GM12874 (cell line): ENCODE measurements around the gene ETV7.

ENCODE experiments used
- TF ChIP-seq, protein P1 (sequence below): IDR thresholded peaks from 2 replicates; pipeline ENCODE4 v1.5.1; 2011; ENCODE audit warnings: low read depth, mild to moderate bottlenecking, control low read depth, low read length, moderate library complexity; ENCODE audit not compliant: insufficient read depth

The ETV7 gene

DNA sequence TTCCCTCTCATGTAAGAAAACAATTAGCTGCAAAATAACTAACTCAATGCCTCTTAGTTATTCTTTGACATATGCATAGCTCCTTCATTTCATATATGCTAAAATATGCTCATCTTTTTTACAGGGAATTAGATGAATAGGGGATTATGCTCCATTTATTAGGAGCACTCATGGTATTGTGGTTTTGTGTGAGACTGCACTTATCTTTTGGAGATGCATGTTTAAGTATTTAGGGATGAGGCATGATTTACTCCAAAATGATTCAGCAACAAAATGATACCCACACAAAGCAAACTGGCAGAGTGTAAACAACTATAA lies 59.6 kb downstream of the ETV7 start:
- TF ChIP-seq, protein P1, sequence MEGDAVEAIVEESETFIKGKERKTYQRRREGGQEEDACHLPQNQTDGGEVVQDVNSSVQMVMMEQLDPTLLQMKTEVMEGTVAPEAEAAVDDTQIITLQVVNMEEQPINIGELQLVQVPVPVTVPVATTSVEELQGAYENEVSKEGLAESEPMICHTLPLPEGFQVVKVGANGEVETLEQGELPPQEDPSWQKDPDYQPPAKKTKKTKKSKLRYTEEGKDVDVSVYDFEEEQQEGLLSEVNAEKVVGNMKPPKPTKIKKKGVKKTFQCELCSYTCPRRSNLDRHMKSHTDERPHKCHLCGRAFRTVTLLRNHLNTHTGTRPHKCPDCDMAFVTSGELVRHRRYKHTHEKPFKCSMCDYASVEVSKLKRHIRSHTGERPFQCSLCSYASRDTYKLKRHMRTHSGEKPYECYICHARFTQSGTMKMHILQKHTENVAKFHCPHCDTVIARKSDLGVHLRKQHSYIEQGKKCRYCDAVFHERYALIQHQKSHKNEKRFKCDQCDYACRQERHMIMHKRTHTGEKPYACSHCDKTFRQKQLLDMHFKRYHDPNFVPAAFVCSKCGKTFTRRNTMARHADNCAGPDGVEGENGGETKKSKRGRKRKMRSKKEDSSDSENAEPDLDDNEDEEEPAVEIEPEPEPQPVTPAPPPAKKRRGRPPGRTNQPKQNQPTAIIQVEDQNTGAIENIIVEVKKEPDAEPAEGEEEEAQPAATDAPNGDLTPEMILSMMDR: no peak

DNA sequence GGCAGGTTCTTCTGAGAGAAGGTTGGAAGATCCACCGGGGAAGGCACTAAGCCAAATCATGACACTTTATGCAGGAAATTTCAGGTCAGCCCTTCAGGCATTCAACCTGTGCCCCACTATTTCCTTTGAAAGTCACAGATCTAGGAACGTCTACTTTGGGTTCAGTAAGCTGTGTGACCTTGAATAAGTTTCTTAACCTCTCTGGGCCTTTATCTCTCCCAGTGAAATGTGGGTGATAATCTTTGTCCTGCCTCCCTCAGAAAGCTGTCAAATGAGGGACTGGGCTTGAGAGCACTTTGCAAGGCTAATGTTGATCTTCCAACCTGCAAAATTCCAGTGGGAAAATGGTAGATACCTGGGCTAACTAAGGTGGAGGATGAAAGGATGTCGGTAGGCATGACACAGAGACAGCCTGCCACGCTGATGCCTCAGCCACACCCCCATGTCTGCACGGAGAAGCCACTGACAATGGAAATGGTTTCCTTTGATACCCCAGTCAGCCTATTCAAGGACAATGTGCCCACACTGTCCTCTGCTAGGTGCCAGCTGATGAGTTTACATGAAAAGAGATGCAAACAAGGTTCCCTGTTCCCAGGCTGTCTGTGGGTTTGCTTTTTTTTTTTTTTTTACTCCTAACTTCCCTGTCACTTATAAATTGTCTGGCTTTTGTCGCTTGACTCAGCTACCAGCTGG lies 60.1 kb downstream of the ETV7 start:
- TF ChIP-seq, protein P1: no peak

DNA sequence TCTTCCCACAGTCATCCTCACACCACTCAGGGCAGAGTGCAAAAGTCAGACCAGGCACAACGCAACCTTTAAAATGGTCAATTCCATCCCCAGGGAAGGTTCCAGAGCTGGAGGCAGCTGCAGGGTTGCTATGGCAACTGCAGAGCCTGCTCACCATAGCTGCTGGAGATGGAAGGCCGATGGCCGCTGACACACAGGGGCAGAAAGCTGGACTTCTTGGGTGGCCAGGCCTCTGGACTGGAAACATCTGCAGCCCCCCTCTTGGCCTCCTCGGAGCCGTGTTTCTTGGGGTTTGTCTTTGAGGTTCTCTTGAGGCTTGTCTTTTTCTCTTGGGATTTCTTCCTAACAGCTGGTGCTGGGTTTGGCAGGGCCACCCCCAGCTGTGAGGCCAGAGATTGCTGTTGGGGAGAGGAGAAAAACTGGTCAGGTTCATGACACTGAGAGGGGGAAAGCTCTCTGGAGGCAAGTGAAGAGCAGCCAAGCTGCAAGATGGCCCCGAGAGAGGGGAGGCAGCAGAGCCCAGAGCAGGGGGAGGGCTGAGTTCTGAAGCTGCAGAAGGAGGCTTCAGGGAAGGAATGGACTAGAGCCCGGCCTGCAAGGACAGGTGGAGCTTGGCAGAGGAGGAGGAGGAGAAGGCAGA lies 61.0 kb downstream of the ETV7 start:
- TF ChIP-seq, protein P1: no peak

DNA sequence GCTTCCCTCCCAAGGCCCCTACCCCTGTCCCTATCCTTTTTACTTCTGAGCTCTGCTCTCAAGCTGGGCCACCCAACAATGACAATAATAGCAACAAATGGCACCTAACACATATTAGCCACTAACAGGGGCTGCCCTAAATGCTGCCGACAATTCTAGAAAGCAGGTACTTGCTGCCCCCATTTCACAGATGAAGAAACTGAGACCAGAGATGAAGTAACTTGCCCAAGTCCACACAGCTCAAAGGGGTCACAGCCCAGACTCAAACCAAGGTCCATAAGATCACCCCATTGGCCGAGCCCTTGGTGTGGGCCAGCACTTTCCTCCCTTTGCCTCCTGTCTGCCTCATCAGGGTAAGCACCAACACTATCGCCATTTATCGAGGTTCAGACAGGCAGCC lies 62.8 kb downstream of the ETV7 start:
- TF ChIP-seq, protein P1: no peak

DNA sequence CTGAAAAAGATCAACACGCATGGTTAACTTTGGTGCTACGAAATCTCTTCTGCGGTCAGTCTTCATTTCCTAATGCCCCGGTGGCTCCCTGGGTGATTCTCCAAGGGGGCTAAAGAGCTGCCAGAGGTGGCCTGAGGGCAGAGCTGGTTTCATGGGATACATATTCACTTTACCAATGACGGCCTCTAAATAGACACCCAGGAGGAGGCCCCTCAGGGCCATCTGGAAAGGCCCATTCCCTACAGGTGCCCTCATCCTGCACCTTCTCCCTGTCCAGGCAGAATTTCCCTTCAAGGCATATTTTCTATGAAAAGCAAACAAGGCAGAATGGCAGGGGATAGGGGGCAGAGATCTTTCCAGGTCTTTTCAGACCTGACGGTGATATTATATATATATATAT lies 63.3 kb downstream of the ETV7 start:
- TF ChIP-seq, protein P1: no peak

DNA sequence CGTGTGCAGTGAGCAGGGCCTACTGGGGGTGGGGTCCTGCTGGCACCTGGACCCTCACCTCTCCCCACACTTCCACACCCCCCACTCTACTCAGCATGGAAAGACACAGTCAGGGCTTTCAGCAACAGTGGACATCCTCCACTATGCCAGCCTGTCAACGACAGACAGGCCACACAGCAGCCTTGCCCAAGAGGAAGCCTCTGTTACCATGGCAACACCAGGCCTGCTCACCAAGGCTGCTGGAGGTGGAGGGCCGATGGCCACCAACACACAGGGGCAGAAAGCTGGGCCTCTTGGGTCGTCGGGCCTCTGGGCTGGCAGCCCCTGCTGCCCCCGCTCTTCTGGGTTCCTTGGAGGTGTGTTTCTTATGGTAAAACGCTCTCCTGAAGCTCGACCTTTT lies 64.4 kb downstream of the ETV7 start:
- TF ChIP-seq, protein P1: no peak

DNA sequence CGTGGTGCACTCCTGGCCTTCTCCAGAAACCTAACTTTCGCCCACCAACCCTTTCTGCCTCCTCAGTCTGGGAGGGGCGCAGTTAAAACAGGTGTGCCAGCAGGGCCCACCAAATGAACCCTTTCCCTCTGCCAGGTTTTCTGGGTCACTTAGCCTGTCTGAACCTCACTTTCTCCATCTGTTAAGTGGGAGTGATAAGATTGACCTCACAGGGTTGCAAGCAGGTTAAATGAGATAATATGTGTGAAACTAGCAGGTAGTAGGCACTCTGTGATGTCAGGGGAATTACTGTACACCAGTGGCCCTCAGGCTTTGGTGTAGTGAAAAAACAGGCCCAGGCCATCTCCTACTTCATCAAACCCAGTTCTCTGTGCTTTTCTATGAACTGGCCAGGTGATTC lies 64.9 kb downstream of the ETV7 start:
- TF ChIP-seq, protein P1: no peak

DNA sequence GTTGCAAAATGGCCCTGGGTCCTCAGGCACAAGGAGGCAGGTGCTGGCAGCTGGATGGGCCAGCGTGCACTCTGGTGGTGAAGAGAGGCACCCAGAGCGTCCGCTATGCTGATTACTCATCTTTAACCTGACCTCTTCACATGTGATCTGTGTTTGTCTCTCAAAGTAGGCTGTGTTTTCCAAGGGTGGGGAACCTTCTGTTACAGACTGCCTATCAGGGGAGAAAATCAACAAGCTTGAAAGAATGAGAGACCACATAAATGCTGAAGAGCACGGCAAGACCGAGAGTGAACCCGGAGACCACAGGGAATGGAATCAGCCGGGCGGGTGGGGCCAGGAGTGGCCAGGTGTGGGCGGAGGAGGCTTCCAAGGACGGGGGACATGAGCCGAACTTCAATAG lies 67.0 kb downstream of the ETV7 start:
- TF ChIP-seq, protein P1: no peak
